SK-N-MC (cell line): ENCODE results near the gene DHRS13.
"Not testable (repeated sequence)": the region's sequence is repeated elsewhere in the genome, so short reads cannot be mapped to it uniquely, and the experiment has no call there.

Experiments
- DNase-seq: peaks from one replicate; pipeline ENCODE4 v3.0.0-alpha.2; 2011; ENCODE audit warnings: low read depth, low spot score
- H3K27ac ChIP-seq: fragments of 200-600 bp; sonication (generic); 2 replicates; pipeline ENCODE4 v1.5.1; 2016; ENCODE audit warnings: mixed run types
- H3K36me3 ChIP-seq: fragments of 200-600 bp; sonication (generic); 2 replicates; pipeline ENCODE4 v1.6.1; 2017; ENCODE audit warnings: antibody characterized with exemption, low read length, mixed read lengths; ENCODE audit not compliant: insufficient read depth
- H3K4me3 ChIP-seq: fragments of 200-600 bp; sonication (generic); 2 replicates; pipeline ENCODE4 v1.5.1; 2016
- H3K9ac ChIP-seq: fragments of 200-600 bp; sonication (generic); 2 replicates; pipeline ENCODE4 v1.8.0; 2017; ENCODE audit warnings: mixed run types, mixed read lengths; ENCODE audit not compliant: insufficient read length
- H3K9me3 ChIP-seq: fragments of 200-600 bp; sonication (generic); 2 replicates; pipeline ENCODE4 v1.6.1; 2017; ENCODE audit warnings: low read depth, mild to moderate bottlenecking, antibody characterized with exemption, low read length, moderate library complexity, mixed read lengths
- EZH2 ChIP-seq: fragments of 200-600 bp; sonication (generic); IDR thresholded peaks from one replicate; pipeline ENCODE4 v1.6.1; 2017; ENCODE audit warnings: antibody characterized with exemption
- FOXP2 ChIP-seq: optimal IDR thresholded peaks from 2 replicates; pipeline ENCODE3; 2011; ENCODE audit warnings: mild to moderate bottlenecking, moderate library complexity; ENCODE audit not compliant: insufficient read depth; ENCODE audit errors: extremely low read length, control extremely low read depth
- POLR2AphosphoS5 ChIP-seq: IDR thresholded peaks from 2 replicates; pipeline ENCODE4 v1.6.1; 2012; ENCODE audit warnings: mild to moderate bottlenecking, low read depth, low read length, borderline replicate concordance

Gene DHRS13

GRCh38 chr17:28940142-28940541 lies 37.3 kb upstream of the DHRS13 start:
- no peak for TF ChIP-seq FOXP2
- Histone ChIP-seq H3K4me3 (no peak overlapping the region), H3K36me3 (peaks cover 32% of the 10 kb centered on the region), H3K9me3 (no peaks in the 10 kb centered on the region), H3K27ac (peak overlapping the region; percentile 69; the same call in 1 of the 2 replicates), H3K9ac (no peak overlapping the region)
- no peak for DNase-seq

DNA sequence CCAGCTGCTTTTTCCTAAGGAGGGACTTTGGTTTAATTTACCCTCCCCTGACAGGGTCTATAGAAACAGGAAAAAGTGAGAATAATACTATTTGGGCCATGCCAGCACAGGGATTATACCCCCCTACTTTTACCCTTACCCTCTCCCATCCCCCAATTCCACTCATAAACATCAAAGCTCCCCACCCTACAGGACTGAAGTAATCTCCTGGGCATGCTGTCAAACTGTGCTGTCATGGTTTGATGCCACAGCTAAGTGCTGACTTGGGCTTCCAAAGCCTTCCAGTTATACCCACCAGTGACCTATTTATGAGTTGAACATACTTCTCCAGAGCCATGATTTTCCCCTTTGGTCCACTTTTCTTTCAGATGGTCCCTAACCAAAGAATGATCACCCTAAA lies 35.7 kb upstream of the DHRS13 start:
- Histone ChIP-seq H3K27ac (no peak overlapping the region), H3K9ac (no peak overlapping the region), H3K36me3 (peaks cover 20% of the 10 kb centered on the region), H3K9me3 (no peaks in the 10 kb centered on the region), H3K4me3 (no peak overlapping the region)
- TF ChIP-seq POLR2AphosphoS5 (no peak), EZH2 (no peak), FOXP2 (no peak)
- no peak for DNase-seq

DNA sequence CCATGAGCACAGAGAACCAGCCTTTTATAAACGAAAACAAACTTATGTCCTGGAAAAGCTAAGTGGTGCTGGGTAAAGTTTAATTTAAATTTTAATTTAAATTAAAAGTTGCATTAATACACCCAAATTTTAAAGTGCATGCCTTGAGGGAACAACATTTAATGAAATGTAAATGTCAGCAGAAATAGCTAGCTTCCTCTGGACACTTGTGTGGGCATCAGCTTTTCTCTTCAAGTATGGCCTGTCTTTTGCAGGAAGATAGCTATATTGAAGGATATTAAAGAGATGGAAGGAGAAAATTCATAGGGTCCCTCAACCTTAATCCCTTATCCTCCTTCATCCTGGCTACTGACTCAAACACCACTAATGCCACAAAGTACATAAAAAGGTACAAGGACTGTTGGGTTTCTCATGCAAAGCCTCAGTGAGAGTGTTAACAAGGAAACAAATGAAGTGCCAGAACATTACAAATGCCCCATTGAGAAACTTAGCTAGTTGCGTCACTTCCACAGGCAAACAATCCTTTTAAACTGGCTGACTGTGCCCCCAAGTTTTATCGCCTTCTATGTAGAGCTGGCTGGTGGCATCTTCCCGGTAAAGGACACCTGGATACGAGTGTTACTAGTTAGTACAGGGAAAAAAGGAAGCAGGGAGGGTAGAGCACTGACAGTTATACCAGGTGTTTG lies 34.3 kb upstream of the DHRS13 start:
- TF ChIP-seq FOXP2 (no peak), POLR2AphosphoS5 (no peak)

DNA sequence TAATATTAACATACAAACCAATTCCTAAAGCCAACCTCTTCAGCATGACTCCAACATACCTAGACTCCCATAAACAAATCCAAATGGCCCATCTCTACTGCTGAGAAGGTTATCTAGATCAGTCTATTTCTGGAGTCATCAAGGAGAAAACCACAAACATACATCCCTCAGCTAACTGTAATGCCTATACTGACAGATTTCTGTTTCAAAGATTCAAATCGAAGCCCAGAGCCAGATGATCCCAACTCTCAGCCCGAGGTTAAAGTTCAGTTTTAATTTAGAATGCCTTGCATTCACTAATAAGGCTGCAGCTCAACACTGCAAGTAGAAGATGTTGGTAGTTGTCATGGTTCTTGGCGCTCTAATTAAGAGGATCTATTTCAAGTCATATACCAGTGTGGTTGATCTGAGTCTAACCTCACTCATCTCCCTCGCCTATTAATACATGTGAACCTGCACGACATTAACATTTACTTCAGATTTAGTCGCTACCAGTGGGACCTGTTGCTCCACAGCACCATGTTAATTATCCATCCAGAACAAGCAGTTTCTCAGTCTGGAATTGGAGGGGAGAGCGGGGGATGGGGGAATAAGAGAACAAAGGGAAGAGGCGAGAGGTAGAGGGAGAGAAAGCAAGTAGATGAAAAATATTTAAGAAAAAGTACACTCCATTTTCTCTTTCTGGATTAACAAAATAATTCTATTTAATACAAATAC lies 33.0 kb upstream of the DHRS13 start:
- no peak for DNase-seq
- no peaks in the 10 kb centered on the region for H3K9me3 ChIP-seq
- TF ChIP-seq FOXP2 (no peak), POLR2AphosphoS5 (no peak), EZH2 (no peak)
- H3K36me3 ChIP-seq, result peaks cover 8% of the 10 kb centered on the region; the same call in 1 of the 2 replicates
- no peak overlapping the region for H3K27ac ChIP-seq
- H3K4me3 ChIP-seq, result no peak overlapping the region
- no peak overlapping the region for H3K9ac ChIP-seq

More for the DNA sequence above, 34.3 kb upstream of the DHRS13 start:
- DNase-seq, result no peak
- H3K36me3 ChIP-seq, result peaks cover 12% of the 10 kb centered on the region
- no peak overlapping the region for H3K9ac ChIP-seq
- no peak overlapping the region for H3K4me3 ChIP-seq
- H3K9me3 ChIP-seq, result no peaks in the 10 kb centered on the region
- H3K27ac ChIP-seq, result no peak overlapping the region

DNA sequence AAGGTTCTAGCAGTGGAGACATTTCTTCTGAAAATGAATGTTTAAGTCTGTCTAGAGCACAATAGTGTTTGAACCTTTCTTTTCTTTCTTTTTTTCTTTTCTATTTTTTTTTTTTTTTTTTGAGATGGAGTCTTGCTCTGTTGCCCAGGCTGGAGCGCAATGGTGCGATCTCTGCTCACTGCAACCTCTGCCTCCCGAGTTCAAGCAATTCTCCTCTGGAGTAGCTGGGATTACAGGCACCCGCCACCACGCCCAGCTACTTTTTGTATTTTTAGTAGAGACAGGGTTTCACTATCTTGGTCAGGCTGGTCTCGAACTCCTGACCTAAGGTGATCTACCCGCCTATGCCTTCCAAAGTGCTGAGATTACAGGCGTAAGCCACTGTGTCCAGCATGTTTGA lies 31.6 kb upstream of the DHRS13 start:
- DNase-seq, H3K9ac ChIP-seq, H3K4me3 ChIP-seq, H3K27ac ChIP-seq, H3K9me3 ChIP-seq: not testable (repeated sequence)
- H3K36me3 ChIP-seq, result peaks cover 13% of the 10 kb centered on the region; the same call in 1 of the 2 replicates

GRCh38 chr17:28929787-28930186 lies 26.9 kb upstream of the DHRS13 start:
- Histone ChIP-seq H3K36me3 (peaks cover 25% of the 10 kb centered on the region; the same call in 1 of the 2 replicates), H3K9me3 (no peaks in the 10 kb centered on the region), H3K27ac (no peak overlapping the region), H3K9ac (no peak overlapping the region), H3K4me3 (no peak overlapping the region)
- no peak for DNase-seq
- TF ChIP-seq FOXP2 (no peak), POLR2AphosphoS5 (no peak), EZH2 (no peak)

GRCh38 chr17:28928061-28928460 lies 25.2 kb upstream of the DHRS13 start:
- peaks cover 35% of the 10 kb centered on the region for H3K36me3 ChIP-seq
- TF ChIP-seq EZH2, result no peak
- TF ChIP-seq POLR2AphosphoS5, result no peak
- TF ChIP-seq FOXP2, result no peak
- no peak for DNase-seq
- H3K9ac ChIP-seq, result no peak overlapping the region
- no peak overlapping the region for H3K27ac ChIP-seq
- H3K4me3 ChIP-seq, result no peak overlapping the region
- no peaks in the 10 kb centered on the region for H3K9me3 ChIP-seq

DNA sequence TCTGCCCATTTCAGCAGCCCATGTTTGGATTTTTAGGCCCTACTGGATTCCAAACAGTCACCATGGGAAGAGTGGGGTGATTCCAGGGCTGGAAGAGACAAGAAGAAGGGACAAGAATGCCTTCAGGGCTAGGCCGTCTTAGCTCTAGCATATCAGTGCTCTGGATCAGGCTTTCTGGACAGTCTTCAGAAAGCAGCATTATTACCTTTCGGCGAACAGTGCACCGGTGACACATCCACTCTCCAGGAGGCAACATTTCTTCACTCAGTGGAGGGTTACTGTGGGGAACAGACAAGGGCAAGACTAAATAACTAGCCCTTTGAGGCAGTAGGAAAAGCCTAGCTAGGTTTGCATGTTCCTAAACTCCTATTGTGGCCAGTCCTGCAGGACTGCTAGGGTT lies 23.9 kb upstream of the DHRS13 start:
- Histone ChIP-seq H3K9ac (no peak overlapping the region), H3K9me3 (no peaks in the 10 kb centered on the region), H3K36me3 (peaks cover 47% of the 10 kb centered on the region), H3K4me3 (no peak overlapping the region), H3K27ac (no peak overlapping the region)
- DNase-seq, result no peak
- no peak for TF ChIP-seq FOXP2
- TF ChIP-seq EZH2, result no peak
- no peak for TF ChIP-seq POLR2AphosphoS5

GRCh38 chr17:28926366-28926765 lies 23.5 kb upstream of the DHRS13 start:
- Histone ChIP-seq H3K27ac (no peak overlapping the region), H3K9me3 (no peaks in the 10 kb centered on the region), H3K9ac (no peak overlapping the region), H3K36me3 (peaks cover 51% of the 10 kb centered on the region), H3K4me3 (no peak overlapping the region)
- TF ChIP-seq POLR2AphosphoS5 (no peak), FOXP2 (no peak), EZH2 (no peak)
- DNase-seq, result no peak
